Ectodermal cell (in vitro differentiated cells): Measurements from ENCODE around the gene SNAI3. TPM values are rescaled to one million over a fixed set of nuclear protein-coding genes. Genes with fewer than 3 reads are reported as not detected.

Experiments
- H3K27ac ChIP-seq: 2 replicates; pipeline ENCODE4 v1.7.0; 2013; ENCODE audit warnings: mild to moderate bottlenecking, low read depth, low read length; ENCODE audit not compliant: insufficient read depth, poor library complexity, severe bottlenecking
- H3K27me3 ChIP-seq: 2 replicates; pipeline ENCODE4 v1.7.0; 2013; ENCODE audit warnings: mild to moderate bottlenecking, low read length; ENCODE audit not compliant: insufficient read depth, control insufficient read depth, poor library complexity, severe bottlenecking
- H3K36me3 ChIP-seq: one replicate; pipeline ENCODE4 v1.7.0; 2013; ENCODE audit warnings: low read length; ENCODE audit not compliant: control insufficient read depth, insufficient read depth
- H3K4me1 ChIP-seq: one replicate; pipeline ENCODE4 v1.7.0; 2013; ENCODE audit warnings: low read length; ENCODE audit not compliant: control insufficient read depth, insufficient read depth
- H3K4me3 ChIP-seq: 2 replicates; pipeline ENCODE4 v1.7.0; 2013; ENCODE audit warnings: low read depth, low read length, control low read depth; ENCODE audit not compliant: insufficient read depth
- H3K9me3 ChIP-seq: 2 replicates; pipeline ENCODE4 v1.7.0; 2013; ENCODE audit warnings: mild to moderate bottlenecking, low read length, moderate library complexity; ENCODE audit not compliant: control insufficient read depth
- WGBS, 2 experiments: methylation state at CpG; one replicate each; pipeline ENCODE4 v1.1.7; 2013; ENCODE audit warnings: missing lambda C conversion rate in 2 of 2; 5-methylcytosine and 5-hydroxymethylcytosine counted together
- polyA plus RNA-seq, 4 experiments: library from polyadenylated mRNA; stranded (reverse); fragments of 50-300 nt; gene quantifications; one replicate each; pipeline ENCODE4 v1.2.3, GENCODE V29; 2013

Gene SNAI3
- 0.22 TPM for polyA plus RNA-seq (2013, experiment 1 of 4)
- polyA plus RNA-seq (2013, experiment 2 of 4), result 0.32 TPM
- polyA plus RNA-seq (2013, experiment 3 of 4), result not detected
- 0.45 TPM for polyA plus RNA-seq (2013, experiment 4 of 4)

- Histone ChIP-seq H3K27me3 (peaks cover 72% of the 10 kb centered on the region), H3K4me1 (no peaks in the 10 kb centered on the region), H3K36me3 (no peaks in the 10 kb centered on the region), H3K4me3 (peak within 1 kb of the TSS; percentile 28), H3K27ac (no peak within 1 kb of the TSS), H3K9me3 (no peaks in the 10 kb centered on the region)
- 8 to 9% methylated on average over 65 of the region's 65 CpGs for WGBS, 2 experiments
Observed at GRCh38 chr16:88686439-88687253, at the start of gene SNAI3. TSS of gene SNAI3 (minus strand) at chr16:88686507. CDS start at chr16:88686406, 101 bp downstream.

GRCh38 chr16:88736088-88736487 lies 49.8 kb upstream of the SNAI3 start:
- H3K4me3 ChIP-seq, result no peak overlapping the region
- H3K4me1 ChIP-seq, result no peaks in the 10 kb centered on the region
- H3K27me3 ChIP-seq, result no peaks in the 10 kb centered on the region
- H3K36me3 ChIP-seq, result no peaks in the 10 kb centered on the region
- 95 to 96% methylated on average over 21 of the region's 21 CpGs for WGBS, 2 experiments
- H3K9me3 ChIP-seq, result no peaks in the 10 kb centered on the region
- no peak overlapping the region for H3K27ac ChIP-seq

GRCh38 chr16:88735616-88736015 lies 49.3 kb upstream of the SNAI3 start:
- Histone ChIP-seq H3K4me3 (no peak overlapping the region), H3K4me1 (no peaks in the 10 kb centered on the region), H3K27me3 (no peaks in the 10 kb centered on the region), H3K9me3 (no peaks in the 10 kb centered on the region), H3K27ac (no peak overlapping the region), H3K36me3 (no peaks in the 10 kb centered on the region)
- 93 to 95% methylated on average over 10 of the region's 10 CpGs for WGBS, 2 experiments

- H3K27me3 ChIP-seq, result no peaks in the 10 kb centered on the region
- no peaks in the 10 kb centered on the region for H3K4me1 ChIP-seq
- H3K36me3 ChIP-seq, result no peaks in the 10 kb centered on the region
- H3K4me3 ChIP-seq, result no peak overlapping the region
- 93% methylated on average over 16 of the region's 16 CpGs for WGBS, 2 experiments
- no peak overlapping the region for H3K27ac ChIP-seq
- H3K9me3 ChIP-seq, result no peaks in the 10 kb centered on the region
Observed at GRCh38 chr16:88735121-88735520, 48.8 kb upstream of the SNAI3 start.

DNA sequence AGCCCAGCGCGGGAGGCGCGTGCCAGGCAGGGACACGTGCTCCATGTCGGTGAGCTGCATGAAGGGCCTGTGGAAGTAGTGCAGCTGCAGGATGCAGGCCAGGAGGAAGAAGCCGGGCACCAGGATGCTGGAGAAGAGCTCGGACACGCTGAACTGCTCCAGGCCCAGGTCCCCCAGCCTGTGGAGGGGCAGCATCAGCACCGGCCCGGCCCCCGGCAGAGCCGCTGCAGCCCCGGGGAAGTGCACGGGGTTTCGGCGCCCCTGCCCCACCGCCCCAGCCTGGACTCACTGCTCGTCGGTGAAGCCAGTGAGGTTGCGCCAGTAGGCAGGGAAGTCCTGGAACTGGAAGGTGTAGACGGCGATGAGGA lies 48.0 kb upstream of the SNAI3 start:
- no peak overlapping the region for H3K27ac ChIP-seq
- H3K4me1 ChIP-seq, result no peaks in the 10 kb centered on the region
- no peak overlapping the region for H3K4me3 ChIP-seq
- H3K27me3 ChIP-seq, result no peaks in the 10 kb centered on the region
- no peaks in the 10 kb centered on the region for H3K9me3 ChIP-seq
- 94 to 95% methylated on average over 23 of the region's 23 CpGs for WGBS, 2 experiments
- H3K36me3 ChIP-seq, result no peaks in the 10 kb centered on the region

DNA sequence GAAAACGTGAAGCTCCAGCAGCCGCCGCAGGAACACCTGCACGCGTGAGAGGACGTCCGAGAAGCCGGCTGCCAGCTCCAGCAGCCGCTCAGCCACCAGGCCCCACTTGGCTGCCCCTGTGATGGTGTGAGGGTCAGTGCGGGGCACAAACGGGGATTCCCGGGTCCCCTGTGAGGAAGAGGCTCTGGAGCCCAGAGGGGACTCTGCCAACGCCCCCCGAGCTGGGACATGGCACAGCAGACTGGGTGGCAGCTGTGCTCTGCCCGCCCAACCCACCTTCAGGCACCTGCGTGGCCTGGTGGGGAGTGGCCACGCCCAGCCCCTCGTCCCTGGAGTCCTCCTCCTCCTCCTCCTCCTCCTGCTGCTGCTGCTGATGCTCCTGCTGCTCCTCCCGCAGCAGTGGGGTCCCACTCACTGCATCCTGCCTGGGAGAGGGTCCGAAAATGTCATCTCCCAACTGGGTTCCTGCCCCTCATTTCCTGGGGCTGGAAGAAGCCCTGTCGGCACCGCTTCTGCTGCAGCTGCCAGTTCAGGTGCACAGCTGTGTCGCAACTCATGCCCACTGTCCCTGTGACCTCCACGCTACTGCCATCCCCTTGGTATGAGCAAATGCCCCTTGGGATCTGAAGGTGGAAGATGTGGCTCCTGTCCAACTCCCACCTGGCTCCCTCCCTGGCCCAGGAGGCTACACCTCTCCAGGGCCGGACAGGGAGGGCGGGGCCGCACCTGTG lies 47.5 kb upstream of the SNAI3 start:
- WGBS, 2 experiments, result 93% methylated on average over 27 of the region's 27 CpGs
- Histone ChIP-seq H3K4me3 (no peak overlapping the region), H3K27ac (no peak overlapping the region), H3K4me1 (no peaks in the 10 kb centered on the region), H3K9me3 (no peaks in the 10 kb centered on the region), H3K36me3 (no peaks in the 10 kb centered on the region), H3K27me3 (no peaks in the 10 kb centered on the region)

- H3K36me3 ChIP-seq, result no peaks in the 10 kb centered on the region
- no peaks in the 10 kb centered on the region for H3K4me1 ChIP-seq
- no peak overlapping the region for H3K4me3 ChIP-seq
- WGBS, 2 experiments, result 90 to 93% methylated on average over 13 of the region's 13 CpGs
- H3K9me3 ChIP-seq, result no peaks in the 10 kb centered on the region
- no peaks in the 10 kb centered on the region for H3K27me3 ChIP-seq
- no peak overlapping the region for H3K27ac ChIP-seq
Observed at GRCh38 chr16:88732961-88733294, 46.6 kb upstream of the SNAI3 start.

DNA sequence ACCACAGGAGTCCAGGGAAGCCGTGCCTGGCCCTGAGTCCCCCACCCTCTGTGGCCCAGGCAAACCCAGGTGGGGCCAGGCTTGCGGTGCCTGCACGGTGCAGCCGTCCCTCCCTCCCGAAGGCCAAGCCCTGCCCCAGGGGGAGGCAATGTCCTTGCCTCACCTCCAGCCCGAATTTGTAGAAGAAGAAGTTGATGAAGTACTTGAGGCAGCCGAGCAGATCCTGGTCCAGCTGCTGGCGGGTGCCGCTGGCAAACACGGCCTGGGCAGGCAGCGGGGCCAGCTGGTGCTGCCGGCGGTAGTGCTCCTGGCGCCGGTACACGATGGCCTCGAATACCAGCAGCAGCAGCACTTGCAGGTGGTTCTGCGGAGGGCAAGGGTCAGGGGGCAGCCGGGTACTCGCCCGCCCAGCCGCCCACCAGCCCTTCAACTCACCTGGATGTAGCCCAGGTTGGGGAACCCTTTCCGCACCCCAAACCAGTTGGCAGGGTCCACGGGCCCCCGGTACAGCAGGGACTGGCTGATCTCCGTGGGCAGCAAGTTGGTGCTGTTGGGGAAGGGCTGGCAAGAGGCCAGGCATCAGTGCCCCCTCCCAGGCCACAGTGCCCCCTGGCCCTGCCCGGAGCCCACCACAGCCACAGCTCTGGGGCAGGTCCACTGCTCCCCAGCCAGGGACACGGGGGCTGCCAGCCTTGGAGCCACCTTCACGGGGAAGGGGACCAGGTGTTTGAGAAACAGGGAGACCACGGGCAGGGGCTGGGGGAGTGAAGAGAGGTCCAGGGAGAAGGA lies 46.1 kb upstream of the SNAI3 start:
- Histone ChIP-seq H3K36me3 (no peaks in the 10 kb centered on the region), H3K27ac (no peak overlapping the region), H3K27me3 (no peaks in the 10 kb centered on the region), H3K4me1 (no peaks in the 10 kb centered on the region), H3K4me3 (no peak overlapping the region), H3K9me3 (no peaks in the 10 kb centered on the region)
- WGBS, 2 experiments, result 91 to 92% methylated on average over 30 of the region's 30 CpGs

DNA sequence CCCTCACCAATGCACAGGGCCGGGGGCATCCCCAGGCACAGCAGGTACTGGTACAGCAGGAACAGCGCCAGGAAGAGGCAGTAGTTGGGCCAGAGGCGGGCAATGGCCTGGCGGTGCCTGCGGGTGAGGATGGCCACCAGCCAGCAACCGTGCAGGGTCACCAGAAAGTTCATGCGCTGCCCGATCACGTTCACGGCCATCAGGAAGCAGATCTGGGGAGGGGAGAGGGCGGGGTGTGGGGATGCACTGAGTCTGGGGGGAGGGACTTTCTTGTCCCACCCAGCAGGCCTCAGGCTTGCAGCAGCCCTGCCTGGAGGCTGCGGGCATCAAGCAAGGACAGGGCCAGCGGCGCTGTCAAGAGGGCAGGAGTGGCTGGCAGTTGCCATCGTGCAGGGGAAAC lies 45.4 kb upstream of the SNAI3 start:
- Histone ChIP-seq H3K27me3 (no peaks in the 10 kb centered on the region), H3K9me3 (no peaks in the 10 kb centered on the region), H3K4me3 (no peak overlapping the region), H3K36me3 (no peaks in the 10 kb centered on the region), H3K27ac (no peak overlapping the region), H3K4me1 (no peaks in the 10 kb centered on the region)
- 87 to 88% methylated on average over 15 of the region's 15 CpGs for WGBS, 2 experiments
